ENCODE results near the gene B3GNT2.

DNA sequence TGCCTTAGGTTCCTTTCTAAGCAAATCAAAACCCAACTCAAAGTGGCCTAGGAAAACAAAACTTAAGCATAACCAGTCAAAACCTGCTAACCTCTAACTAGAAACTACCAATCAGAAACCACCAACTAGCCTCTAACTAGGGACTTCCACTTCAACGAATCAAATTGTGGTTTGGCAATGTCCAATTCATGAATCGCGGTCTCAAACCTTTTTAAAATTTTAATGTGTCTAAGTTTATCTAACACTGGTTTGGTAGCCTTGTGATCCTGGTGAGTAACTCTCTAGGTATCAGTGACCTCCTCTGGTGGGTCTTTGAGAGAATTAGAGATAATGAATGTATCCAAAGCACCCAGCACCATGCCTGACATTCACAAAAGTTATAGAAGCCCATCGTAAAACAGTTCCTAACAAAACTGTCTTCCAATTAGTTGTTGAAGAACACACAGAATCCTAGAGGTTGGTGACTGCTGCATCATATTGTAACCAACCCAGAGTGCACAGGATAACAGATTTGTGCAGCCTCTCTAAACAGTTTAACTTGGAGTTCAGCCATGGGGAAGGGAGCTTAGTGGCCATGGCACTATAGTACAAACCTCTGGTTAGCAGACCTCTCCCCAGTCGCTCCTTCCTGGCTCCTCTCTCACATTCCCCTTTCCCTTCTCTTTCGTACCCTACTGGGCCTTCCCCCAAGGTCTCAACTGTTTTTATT, 45.2 kb upstream of the B3GNT2 start:
- TF ChIP-seq, protein P1, sequence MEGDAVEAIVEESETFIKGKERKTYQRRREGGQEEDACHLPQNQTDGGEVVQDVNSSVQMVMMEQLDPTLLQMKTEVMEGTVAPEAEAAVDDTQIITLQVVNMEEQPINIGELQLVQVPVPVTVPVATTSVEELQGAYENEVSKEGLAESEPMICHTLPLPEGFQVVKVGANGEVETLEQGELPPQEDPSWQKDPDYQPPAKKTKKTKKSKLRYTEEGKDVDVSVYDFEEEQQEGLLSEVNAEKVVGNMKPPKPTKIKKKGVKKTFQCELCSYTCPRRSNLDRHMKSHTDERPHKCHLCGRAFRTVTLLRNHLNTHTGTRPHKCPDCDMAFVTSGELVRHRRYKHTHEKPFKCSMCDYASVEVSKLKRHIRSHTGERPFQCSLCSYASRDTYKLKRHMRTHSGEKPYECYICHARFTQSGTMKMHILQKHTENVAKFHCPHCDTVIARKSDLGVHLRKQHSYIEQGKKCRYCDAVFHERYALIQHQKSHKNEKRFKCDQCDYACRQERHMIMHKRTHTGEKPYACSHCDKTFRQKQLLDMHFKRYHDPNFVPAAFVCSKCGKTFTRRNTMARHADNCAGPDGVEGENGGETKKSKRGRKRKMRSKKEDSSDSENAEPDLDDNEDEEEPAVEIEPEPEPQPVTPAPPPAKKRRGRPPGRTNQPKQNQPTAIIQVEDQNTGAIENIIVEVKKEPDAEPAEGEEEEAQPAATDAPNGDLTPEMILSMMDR (IDR thresholded peaks at IDR 0.05) = no peak
- TF ChIP-seq EP300 (IDR thresholded peaks at IDR 0.05) (no peak), POLR2AphosphoS5 (IDR thresholded peaks at IDR 0.05) (no peak)
